Left hindlimb (tissue), 1 donor: ENCODE measurements around the gene SPACA4.
"Not testable (repeated sequence)": the region's sequence is repeated elsewhere in the genome, so short reads cannot be mapped to it uniquely, and the experiment has no call there.

ENCODE experiments used
- DNase-seq: peaks from one replicate; pipeline ENCODE4 v3.0.0-alpha.2; 2018

SPACA4 gene, protein sequence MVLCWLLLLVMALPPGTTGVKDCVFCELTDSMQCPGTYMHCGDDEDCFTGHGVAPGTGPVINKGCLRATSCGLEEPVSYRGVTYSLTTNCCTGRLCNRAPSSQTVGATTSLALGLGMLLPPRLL

DNA sequence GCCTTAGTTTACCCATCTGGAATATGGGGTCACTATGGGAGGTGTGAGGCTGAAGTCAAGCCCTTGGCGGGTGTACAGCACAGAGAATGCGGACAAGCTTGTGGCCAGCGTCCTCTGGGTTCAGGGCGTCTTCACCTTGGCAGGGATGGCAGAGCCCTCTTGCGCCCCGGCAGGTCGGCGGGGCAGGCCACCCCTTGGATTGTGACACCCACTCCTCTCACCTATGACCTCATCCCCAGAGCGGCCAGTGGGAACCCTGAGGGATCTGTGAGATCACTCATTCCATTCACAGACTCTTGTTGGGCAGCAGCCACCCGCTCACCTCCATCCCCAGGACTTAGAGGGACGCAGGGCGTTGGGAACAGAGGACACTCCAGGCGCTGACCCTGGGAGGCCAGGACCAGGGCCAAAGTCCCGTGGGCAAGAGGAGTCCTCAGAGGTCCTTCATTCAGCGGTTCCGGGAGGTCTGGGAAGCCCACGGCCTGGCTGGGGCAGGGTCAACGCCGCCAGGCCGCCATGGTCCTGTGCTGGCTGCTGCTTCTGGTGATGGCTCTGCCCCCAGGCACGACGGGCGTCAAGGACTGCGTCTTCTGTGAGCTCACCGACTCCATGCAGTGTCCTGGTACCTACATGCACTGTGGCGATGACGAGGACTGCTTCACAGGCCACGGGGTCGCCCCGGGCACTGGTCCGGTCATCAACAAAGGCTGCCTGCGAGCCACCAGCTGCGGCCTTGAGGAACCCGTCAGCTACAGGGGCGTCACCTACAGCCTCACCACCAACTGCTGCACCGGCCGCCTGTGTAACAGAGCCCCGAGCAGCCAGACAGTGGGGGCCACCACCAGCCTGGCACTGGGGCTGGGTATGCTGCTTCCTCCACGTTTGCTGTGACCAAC is at the start of gene SPACA4:
Gene SPACA4 (plus strand): TSS at position 280 of the 896 bp plus-strand sequence. CDS start 237 bp downstream, at position 517.
- DNase-seq, result no peak

- no peak for DNase-seq
Measured at GRCh38 chr19:48556825-48557224, 49.7 kb upstream of the SPACA4 start.

DNA sequence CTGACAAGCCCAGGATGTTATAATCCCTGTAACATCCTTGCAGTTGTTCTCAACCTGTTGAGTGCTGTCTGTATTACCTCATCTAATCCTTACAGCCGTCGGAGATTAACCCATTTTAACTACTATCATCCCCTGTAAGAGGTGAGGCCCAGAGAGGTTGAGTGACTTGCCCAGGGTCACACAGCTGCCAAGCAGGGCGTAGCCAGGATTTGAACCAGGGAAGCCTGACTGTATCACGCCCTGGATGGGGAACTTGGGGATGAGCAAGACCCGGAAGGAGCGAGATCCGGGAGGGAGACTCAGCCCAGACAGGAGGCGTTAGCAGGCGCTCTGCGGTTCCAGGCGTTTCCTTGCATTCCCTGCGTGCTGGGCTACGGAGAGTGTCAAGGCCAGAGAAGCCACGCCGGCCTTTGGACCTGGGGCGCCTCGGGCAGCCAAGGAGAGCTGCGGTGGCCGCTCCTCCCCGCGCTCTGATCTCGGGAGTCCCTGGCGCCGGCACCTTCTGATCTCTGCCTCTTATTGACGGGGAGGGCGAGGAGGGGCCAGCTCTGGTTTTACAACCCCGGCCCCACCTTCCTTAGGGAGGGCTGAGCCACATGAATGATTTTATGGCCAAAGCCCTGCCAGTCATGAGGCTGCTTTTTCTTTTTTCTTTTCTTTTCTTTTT is 48.4 kb upstream of the SPACA4 start:
- DNase-seq, result no peak

DNA sequence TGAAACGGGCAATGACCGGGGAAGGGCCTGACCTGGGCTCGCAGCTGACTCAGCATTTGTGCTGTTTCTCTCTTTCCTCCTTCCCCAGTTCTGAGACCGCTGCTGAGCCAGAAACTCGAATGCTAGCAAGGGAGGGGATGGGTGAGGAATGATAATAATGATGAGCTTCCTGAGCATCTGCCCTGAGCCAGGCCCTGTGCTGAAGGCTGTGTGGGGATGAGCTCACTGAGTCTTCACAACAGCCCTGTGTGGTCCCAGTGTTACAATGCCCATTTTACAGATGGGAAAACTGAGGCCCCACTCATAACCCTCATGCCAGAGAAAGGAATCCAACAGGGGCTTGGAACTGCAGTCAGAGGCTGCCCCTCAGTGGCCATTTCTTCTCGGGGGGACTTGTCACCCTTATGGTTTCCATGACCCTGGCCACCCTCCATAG is 46.4 kb upstream of the SPACA4 start:
- no peak for DNase-seq

DNA sequence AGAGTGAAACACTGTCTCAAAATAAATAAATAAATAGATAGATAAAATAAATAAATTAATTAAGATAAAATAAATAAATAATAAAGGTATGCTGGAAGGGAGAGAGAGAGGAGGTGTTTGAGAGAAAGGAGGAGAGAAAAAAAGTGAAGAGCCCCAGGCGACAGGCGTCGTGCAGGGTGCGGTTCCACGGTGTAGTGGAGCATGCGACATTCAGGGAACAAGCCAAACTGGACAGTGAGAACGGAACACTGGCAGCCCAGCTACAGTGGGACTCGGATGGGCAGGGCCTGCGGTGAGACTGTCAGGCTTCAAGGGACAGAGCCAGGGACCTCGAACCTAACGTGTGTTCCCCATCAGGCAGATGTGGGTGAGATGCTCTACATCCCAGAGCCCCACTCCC is 45.1 kb upstream of the SPACA4 start:
- DNase-seq, result no peak

GRCh38 chr19:48565090-48565489 is 41.5 kb upstream of the SPACA4 start:
- no peak for DNase-seq

DNA sequence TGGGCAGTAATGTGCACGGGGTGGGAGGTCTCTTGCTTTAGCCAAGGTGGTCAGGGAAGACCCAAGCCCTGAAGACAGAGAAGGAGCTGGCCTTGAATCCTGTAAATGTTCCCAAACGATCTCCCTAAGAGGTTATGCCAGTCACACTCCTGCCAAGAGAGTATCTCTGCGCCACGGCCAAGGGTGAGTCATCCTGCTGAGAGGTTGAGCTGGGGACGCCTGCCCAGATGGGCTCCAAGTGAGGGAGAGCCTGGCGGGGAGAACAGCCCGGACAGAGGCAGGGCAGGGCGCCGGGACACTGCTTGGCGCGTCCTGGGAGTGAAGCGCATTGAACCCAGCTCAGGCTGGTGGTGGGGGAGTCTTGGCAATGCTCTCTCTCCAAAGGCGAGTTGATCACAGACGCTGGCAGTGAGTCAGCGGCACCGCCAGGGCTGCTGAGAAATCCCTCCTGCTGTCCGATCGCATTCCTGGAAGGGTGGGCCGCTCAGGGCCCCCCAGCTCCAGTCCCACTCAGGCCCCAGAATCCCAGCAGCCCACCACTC is 38.1 kb upstream of the SPACA4 start:
- peak; percentile 83 for DNase-seq

DNA sequence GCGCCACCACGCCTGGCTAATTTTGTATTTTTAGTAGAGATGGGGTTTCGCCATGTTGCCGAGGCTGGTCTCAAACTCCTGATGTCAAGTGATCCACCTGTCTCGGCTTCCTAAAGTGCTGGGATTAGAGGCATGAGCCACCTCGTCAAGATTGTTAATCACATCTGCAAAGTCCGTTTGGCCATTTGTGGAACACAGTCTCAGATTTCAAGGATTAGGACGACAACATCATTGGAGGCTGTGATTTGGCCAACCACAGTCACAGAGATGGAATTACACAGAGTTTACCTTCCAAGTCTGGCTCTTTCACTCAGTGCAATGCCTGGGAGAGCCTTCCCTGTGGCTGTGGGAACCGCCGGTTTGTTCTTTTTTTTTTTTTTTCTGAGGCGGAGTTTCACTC is 36.7 kb upstream of the SPACA4 start:
- DNase-seq, result peak; percentile 50

- DNase-seq, result no peak
Measured at GRCh38 chr19:48571378-48572162, 35.0 kb upstream of the SPACA4 start.

DNA sequence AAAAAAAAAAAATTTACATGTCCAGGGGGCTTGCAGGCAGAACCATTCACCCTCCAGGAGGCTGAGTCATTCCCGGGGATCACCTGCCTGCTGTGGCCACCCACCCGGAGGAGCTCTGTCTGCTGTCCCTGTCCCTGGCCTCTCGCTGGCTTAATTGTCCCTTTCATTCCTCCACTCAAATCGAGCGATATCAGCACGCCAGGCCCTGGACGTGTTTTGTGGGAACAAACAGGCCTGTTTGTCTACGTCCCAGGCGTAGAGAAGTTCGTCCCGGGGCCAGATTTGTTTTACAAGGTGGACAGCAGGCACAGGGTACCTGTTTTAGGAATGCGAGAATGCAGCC is 33.4 kb upstream of the SPACA4 start:
- DNase-seq, result no peak

GRCh38 chr19:48575931-48576622 is 30.5 kb upstream of the SPACA4 start:
- no peak for DNase-seq

- DNase-seq, result not testable (repeated sequence)
Measured at GRCh38 chr19:48577908-48578307, 28.6 kb upstream of the SPACA4 start.

DNA sequence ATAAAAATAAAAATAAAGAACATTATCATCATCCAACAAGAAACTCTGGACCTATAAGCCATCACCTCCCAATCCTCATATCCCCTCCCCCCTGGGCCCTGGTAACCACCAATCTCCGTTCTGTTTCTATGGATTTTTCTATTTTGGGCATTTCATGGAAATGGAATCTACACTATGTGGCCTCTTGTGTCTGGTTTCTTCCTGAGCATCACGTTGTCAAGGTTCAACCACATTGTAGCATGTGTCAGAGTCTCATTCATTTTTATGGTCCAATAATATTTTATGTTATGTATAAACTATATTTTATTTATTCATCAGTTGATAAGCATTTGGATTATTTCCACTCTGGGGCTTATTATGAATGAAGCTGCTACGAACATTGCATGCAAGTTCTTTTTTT is 27.7 kb upstream of the SPACA4 start:
- no peak for DNase-seq

- DNase-seq, result no peak
Measured at GRCh38 chr19:48582168-48582567, 24.4 kb upstream of the SPACA4 start.

- DNase-seq, result no peak
Measured at GRCh38 chr19:48587387-48587786, 19.2 kb upstream of the SPACA4 start.

- peak; percentile 86 for DNase-seq
Measured at GRCh38 chr19:48588670-48589401, 17.7 kb upstream of the SPACA4 start.

DNA sequence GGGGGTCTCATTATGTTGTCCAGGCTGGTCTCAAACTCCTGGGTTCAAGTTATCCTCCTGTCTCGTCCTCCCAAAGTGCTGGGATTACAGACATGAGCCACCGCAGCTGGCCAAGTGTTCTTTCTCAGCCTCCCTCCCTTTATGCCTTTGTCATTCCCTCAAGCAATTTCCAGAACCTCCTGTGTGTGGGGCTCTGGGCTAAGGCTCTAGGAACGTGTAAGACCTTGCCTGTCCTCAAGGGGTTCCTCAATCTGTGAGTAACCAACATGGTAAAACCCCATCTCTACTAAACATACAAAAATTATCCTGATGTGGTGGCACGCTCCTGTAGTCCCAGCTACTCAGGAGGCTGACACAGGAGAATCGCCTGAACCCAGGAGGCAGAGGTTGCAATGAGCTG is 15.5 kb upstream of the SPACA4 start:
- DNase-seq, result no peak

- no peak for DNase-seq
Measured at GRCh38 chr19:48595171-48595570, 11.4 kb upstream of the SPACA4 start.

DNA sequence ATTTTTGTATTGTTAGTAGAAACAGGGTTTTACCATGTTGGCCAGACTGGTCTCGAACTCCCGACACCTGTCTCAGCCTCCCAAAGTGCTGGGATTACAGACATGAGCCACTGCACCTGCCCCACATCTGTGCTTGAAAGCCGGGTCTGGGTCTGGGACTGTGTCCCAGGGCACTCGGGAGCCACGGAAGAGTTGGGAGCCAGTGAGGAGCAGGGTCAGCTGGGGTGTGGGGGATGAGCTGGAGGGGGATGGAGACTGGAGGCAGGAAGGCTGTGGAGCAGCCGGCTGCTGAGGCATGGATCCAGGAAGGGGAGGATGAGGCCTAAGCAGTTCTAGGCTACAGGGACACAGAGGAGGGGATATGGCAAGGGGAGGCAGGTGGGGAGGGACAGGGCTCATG is 10.7 kb upstream of the SPACA4 start:
- no peak for DNase-seq

DNA sequence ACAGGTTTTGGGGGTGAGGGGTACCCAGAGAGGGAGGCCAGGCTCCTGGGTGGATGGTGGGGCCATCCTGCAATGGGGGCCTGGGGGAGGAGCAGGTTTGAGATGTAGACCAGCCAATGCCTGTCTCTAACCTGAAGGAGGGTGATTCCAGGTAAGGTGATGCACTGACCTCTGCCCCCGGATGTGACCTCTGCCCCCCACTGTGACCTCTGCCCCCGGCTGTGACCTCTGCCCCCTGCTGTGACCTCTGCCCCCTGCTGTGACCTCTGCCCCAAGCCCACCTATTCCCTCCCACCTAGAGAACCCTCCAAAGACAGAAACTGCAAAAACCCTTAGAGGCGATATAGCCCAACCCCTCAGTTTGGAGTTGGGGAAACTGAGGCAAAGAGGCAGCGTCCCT is 10.3 kb upstream of the SPACA4 start:
- no peak for DNase-seq

- DNase-seq, result no peak
Measured at GRCh38 chr19:48596679-48597465, 9.7 kb upstream of the SPACA4 start.
